SK-N-MC (cell line): ENCODE measurements around the gene BAX.

Source experiments
- EZH2 ChIP-seq: fragments of 200-600 bp; sonication (generic); IDR thresholded peaks from one replicate; pipeline ENCODE4 v1.6.1; 2017; ENCODE audit warnings: antibody characterized with exemption
- POLR2AphosphoS5 ChIP-seq: IDR thresholded peaks from 2 replicates; pipeline ENCODE4 v1.6.1; 2012; ENCODE audit warnings: mild to moderate bottlenecking, low read depth, low read length, borderline replicate concordance

DNA sequence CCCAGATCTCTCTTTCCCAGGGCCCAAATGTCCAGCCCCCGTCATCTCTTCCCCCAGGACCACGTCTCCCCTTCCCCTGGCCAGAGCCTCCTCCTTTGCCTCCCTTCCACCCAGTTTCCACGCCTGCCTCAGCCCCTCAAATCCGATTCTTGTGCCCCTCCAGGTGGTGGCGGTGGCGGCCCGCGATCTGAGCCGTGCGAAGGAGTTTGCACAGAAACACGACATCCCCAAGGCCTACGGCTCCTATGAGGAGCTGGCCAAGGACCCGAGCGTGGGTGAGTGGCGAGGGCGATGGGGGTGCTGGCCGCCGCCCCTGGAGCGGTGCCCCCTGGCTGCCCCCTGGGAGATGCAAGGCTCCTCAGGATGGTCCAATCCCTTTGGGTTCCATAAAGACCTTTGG, 19.8 kb upstream of the BAX start:
- TF ChIP-seq POLR2AphosphoS5 (no peak), EZH2 (no peak)
